Naive thymus-derived CD8-positive, alpha-beta T cell (primary cell): Measurements from ENCODE around the gene MAP4K2. TPM values are rescaled to one million over a fixed set of nuclear protein-coding genes. Genes with fewer than 3 reads are reported as not detected.
A peak's percentile ranks its signal among the peaks of the same experiment; 100 is the strongest.
"Not testable (repeated sequence)": the region's sequence is repeated elsewhere in the genome, so short reads cannot be mapped to it uniquely, and the experiment has no call there.

Experiments used
- ATAC-seq, 2 donors: fragments of 150-1000 bp; cut with Tn5 transposase in 1 of 2; sonication (Bioruptor Pico), chemical (Tn5 transposase) in 1 of 2; 1 replicate in 1 of 2; 2 replicates in 1 of 2; pipeline ENCODE4 v1.10.0; 2021; ENCODE audit warnings: mild to moderate bottlenecking in 2 of 2, moderate library complexity in 2 of 2
- POLR2A ChIA-PET: fragments of 350-600 bp; sonication (Branson Sonifier 250); formaldehyde crosslinking; loops from one replicate; lab custom pipeline; 2021; ENCODE audit warnings: antibody characterized with exemption; lab: Charles Lee
- DNase-seq, 10 donors: peaks; one replicate each; pipeline versions ENCODE4 v3.0.0 to v3.0.0-alpha.2; 2020 to 2022
- H3K27ac Mint-ChIP-seq, 10 donors: one replicate each; pipeline ENCODE4 v1.8.0; 2020 to 2022; ENCODE audit warnings: mild to moderate bottlenecking in 10 of 10, mixed read lengths in 10 of 10, moderate library complexity in 4 of 10, inconsistent platforms in 1 of 10
- H3K27me3 Mint-ChIP-seq, 5 donors: one replicate each; pipeline ENCODE4 v1.8.0; 2021 to 2022; ENCODE audit warnings: mixed read lengths in 5 of 5
- H3K36me3 Mint-ChIP-seq, 3 donors: one replicate each; pipeline ENCODE4 v1.8.0; 2020 to 2022; ENCODE audit warnings: mixed read lengths in 3 of 3, mild to moderate bottlenecking in 2 of 3, inconsistent platforms in 1 of 3
- H3K4me1 Mint-ChIP-seq, 4 donors: one replicate each; pipeline ENCODE4 v1.8.0; 2021 to 2022; ENCODE audit warnings: mixed read lengths in 4 of 4
- H3K4me3 Mint-ChIP-seq, 10 donors: one replicate each; pipeline ENCODE4 v1.8.0; 2020 to 2022; ENCODE audit warnings: mild to moderate bottlenecking in 10 of 10, mixed read lengths in 10 of 10, moderate library complexity in 6 of 10, inconsistent platforms in 1 of 10
- H3K9me3 Mint-ChIP-seq, 9 donors: one replicate each; pipeline ENCODE4 v1.8.0; 2020 to 2022; ENCODE audit warnings: mixed read lengths in 9 of 9, mild to moderate bottlenecking in 3 of 9, inconsistent platforms in 1 of 9, moderate library complexity in 1 of 9
- polyA plus RNA-seq, 3 donors: library from polyadenylated mRNA; unstranded; fragments of 300-500 nt; fragmentation: Illumina TruSeq; gene quantifications; one replicate each; pipeline ENCODE4 v1.2.3, GENCODE V29; 2021
- total RNA-seq, 8 experiments: library from RNA in 2 of 8; stranded (reverse) in 2 of 8; gene quantifications; one replicate each; pipeline ENCODE4 v1.2.3 and lab custom pipeline; 2021 to 2026

Gene MAP4K2
- total and polyA plus RNA-seq, 5 experiments from 2014 or later, result 26.6 to 135 (median 55.5) TPM

DNA sequence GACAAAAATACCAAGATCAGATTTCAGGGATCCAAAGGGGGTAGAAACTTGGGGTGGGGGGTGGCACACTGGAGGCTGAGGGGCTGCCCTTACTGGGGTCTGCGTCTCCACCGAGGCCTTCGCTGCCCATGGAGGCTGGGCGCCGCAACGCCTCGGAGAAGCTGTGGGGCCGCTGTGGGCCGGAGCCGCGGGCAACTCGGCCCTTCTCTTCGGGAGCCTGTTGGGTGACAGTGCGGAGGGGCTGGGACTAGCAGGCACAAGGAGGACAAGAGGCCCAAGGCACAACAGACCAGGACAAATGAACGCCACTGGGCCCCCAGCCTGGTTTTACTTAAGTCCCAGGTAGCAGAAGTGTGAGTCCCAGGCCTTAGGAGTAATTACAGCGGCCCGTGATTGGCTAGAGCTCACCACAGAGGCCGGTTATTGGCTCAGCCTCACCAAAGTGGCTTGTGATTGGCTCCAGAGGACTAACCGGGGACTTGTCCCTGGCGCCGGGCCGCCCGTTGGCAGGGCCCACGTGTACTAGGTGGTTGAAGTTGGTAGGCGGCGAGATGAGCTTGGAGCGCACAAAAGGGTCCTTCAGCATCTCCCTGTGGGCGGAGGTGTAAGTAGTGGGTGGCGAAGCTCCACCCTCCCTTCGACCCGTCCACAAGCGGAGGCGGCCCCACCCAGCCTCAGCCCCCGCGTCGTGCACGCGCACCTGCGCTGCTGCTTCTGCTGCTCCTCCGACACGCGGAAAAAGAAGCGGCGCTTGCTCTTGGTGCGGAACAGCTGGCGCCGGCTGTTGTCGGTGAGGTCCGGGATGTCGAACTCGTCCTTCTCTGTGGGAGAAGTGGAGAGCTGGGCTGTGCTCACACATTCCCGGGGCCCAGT is 23.8 kb upstream of the MAP4K2 start:
- DNase-seq (no peak), ATAC-seq (no peak)
- Mint-ChIP-seq H3K27me3 (no peaks in the 10 kb centered on the region), H3K36me3 (peaks cover 0 to 35% (median 7%) of the 10 kb centered on the region in 3 donors), H3K4me1 (peaks cover 0 to under 1% (median 0%) of the 10 kb centered on the region in 4 donors), H3K27ac (no peak overlapping the region), H3K4me3 (no peak overlapping the region), H3K9me3 (no peaks in the 10 kb centered on the region)
- POLR2A ChIA-PET, result interaction anchor here (1.8 kb wide), 1 partner anchor 16 kb away, joined by 9 read pairs; the partner anchor contains the start of gene MEN1

- no peak for ATAC-seq
These were observed 23.0 kb upstream of the MAP4K2 start for GRCh38 chr11:64826062-64826461.

DNA sequence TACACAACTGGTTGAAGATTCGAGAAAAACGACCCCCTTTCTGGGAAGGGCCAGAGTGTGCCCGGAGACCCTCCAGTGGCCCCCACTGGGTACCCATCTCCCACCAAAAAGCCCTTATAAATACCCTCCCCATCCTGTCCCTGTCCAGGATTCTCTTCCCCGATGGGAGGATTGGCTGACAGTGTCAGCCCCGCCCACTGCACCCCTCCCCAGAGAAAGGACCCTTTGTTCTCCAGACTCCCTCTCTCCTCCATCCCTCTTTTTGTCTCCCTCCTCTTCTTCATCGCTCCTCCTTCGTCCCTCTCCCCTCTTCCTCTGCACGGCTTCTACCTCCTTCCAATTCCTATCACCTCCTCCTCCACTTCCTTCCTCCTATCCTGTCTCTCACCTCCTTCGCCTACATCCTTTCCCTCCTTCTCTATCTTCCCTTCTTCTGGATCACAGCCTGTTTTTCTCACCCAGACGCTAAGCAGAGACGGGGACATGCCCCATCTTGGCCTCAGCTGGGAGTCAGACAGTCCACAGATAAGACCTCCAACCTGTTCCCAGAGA is 20.6 kb upstream of the MAP4K2 start:
- Mint-ChIP-seq H3K9me3 (no peaks in the 10 kb centered on the region), H3K27ac (peak overlapping the region in 1 of 10 donors; percentile 35), H3K4me3 (no peak overlapping the region), H3K36me3 (peaks cover 0 to 22% (median 7%) of the 10 kb centered on the region in 3 donors), H3K27me3 (no peaks in the 10 kb centered on the region), H3K4me1 (no peaks in the 10 kb centered on the region)
- POLR2A ChIA-PET, result interaction anchor here (0.7 kb wide), 2 partner anchors 33 to 43 kb away, joined by 3 to 4 read pairs; no protein-coding TSS in a partner anchor
- no peak for DNase-seq
- no peak for ATAC-seq

More at GRCh38 chr11:64826062-64826461, 23.0 kb upstream of the MAP4K2 start:
- H3K4me1 Mint-ChIP-seq, result no peaks in the 10 kb centered on the region
- POLR2A ChIA-PET, result interaction anchor here (1.8 kb wide), 1 partner anchor 15 kb away, joined by 9 read pairs; the partner anchor contains the start of gene MEN1
- DNase-seq, result no peak
- H3K9me3 Mint-ChIP-seq, result no peaks in the 10 kb centered on the region
- H3K4me3 Mint-ChIP-seq, result no peak overlapping the region
- no peaks in the 10 kb centered on the region for H3K27me3 Mint-ChIP-seq
- no peak overlapping the region for H3K27ac Mint-ChIP-seq
- H3K36me3 Mint-ChIP-seq, result peaks cover 0 to 29% (median 7%) of the 10 kb centered on the region in 3 donors

DNA sequence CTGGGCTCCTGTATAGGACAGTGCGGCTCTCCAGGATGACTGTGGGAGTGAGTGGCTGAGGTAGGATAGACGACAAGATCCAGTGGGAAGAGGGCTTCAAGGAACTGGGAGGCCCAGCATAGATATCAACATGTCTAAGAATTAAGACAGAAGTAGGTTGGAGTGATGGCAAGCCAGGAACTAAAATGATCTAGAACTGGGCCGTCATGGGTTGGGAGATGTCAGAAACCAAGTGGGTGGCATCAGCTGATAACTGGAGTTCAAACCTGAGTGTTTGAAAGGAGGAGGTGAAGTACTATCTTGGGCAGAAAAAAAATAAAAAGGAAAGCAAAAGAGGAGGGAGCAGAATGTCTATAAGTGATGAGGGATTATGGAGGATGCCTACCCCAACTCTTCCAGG is 14.5 kb upstream of the MAP4K2 start:
- POLR2A ChIA-PET, result interaction anchor here (0.9 kb wide), 1 partner anchor 61 kb away, joined by 3 read pairs; the partner anchor contains the start of gene EHD1
- H3K27ac Mint-ChIP-seq, result peak overlapping the region in 2 of 10 donors; percentile 14 to 72
- no peaks in the 10 kb centered on the region for H3K9me3 Mint-ChIP-seq
- no peaks in the 10 kb centered on the region for H3K27me3 Mint-ChIP-seq
- H3K4me1 Mint-ChIP-seq, result peaks cover 0 to 3% (median 0%) of the 10 kb centered on the region in 4 donors
- no peak for ATAC-seq
- no peak for DNase-seq
- no peak overlapping the region for H3K4me3 Mint-ChIP-seq
- H3K36me3 Mint-ChIP-seq, result no peaks in the 10 kb centered on the region

DNA sequence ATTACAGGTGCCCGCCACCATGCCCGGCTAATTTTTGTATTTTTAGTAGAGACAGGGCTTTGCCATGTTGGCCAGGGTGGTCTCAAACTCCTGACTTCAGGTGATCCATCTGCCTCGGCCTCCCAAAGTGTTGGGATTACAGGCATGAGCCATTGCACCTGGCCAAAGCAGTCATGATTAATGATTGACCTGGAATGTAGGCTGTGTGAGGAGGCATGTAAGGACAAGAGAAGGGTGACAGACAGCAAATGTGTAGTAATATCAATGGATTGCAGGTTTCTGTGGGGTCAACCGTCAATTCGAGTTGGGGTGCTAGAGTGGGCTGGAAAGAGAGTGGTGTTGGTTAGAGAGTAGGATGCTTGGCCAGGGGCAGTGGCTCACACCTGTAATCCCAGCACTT is 12.4 kb upstream of the MAP4K2 start:
- not testable (repeated sequence) for ATAC-seq, H3K27me3 Mint-ChIP-seq, H3K9me3 Mint-ChIP-seq, H3K36me3 Mint-ChIP-seq, DNase-seq, H3K4me3 Mint-ChIP-seq, H3K4me1 Mint-ChIP-seq
- POLR2A ChIA-PET, result interaction anchor here (1.4 kb wide), 1 partner anchor 37 kb away, joined by 3 read pairs; the partner anchor contains the start of gene SF1
- H3K27ac Mint-ChIP-seq, result peak overlapping the region in 1 of 10 donors; percentile 28

DNA sequence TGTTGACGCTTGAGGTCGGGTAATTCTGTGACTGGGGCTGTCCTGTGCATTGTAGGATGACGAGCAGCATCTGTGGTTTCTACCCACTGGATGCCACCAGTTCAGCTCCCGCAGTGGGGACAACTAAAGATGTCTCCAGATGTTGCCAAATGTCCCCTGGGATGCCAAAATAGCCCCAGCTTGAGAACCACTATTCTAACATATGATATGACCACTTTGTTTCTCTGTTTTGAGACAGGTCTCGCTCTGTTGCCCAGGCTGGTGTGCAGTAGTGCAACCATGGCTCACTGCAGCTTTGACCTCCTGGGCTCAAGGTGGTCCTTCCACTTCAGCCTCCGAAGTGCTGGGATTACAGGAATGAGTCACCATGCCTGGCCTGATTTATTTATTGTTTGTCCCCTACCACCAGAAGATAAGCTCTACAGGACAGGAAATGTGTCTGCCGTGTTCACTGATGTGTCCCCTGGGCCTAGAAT is 11.7 kb upstream of the MAP4K2 start:
- Mint-ChIP-seq H3K27me3 (no peaks in the 10 kb centered on the region), H3K4me3 (no peak overlapping the region), H3K4me1 (peaks cover 2 to 14% (median 10%) of the 10 kb centered on the region in 4 donors), H3K36me3 (no peaks in the 10 kb centered on the region), H3K27ac (peak overlapping the region in 1 of 10 donors; percentile 28), H3K9me3 (no peaks in the 10 kb centered on the region)
- DNase-seq, result no peak
- POLR2A ChIA-PET, result no interaction called here
- no peak for ATAC-seq

DNA sequence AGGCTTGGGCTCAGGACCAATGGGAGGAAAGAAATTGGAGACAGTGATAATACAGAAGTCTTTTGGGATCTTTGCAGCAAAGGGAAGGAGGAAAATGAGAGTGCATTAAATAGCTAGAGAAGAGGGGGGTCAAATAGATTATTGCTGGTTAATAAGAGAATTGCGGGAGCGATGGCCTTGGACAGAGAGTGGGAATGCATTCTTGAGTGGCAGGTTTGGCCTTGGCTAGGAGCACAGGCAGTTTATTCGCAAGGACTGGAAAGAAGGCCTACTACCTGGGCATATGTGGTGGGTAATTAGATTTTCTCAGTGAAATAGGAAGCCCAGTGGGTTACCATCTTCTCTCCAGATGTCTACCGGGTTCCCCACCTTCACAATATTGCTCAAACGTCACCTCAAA is 10.8 kb upstream of the MAP4K2 start:
- POLR2A ChIA-PET, result interaction anchor here (0.6 to 1.6 kb wide), 3 partner anchors 10 to 127 kb away, joined by 4 to 8 read pairs (median 5); partner anchors contain the start of gene MAP4K2
- H3K9me3 Mint-ChIP-seq, result no peaks in the 10 kb centered on the region
- H3K4me3 Mint-ChIP-seq, result peak overlapping the region in 1 of 10 donors; percentile 20
- no peak for ATAC-seq
- no peak for DNase-seq
- no peaks in the 10 kb centered on the region for H3K36me3 Mint-ChIP-seq
- no peaks in the 10 kb centered on the region for H3K27me3 Mint-ChIP-seq
- peaks cover 8 to 23% (median 16%) of the 10 kb centered on the region in 4 donors for H3K4me1 Mint-ChIP-seq
- H3K27ac Mint-ChIP-seq, result peak overlapping the region in 3 of 10 donors; percentile 12 to 25 (median 15)

DNA sequence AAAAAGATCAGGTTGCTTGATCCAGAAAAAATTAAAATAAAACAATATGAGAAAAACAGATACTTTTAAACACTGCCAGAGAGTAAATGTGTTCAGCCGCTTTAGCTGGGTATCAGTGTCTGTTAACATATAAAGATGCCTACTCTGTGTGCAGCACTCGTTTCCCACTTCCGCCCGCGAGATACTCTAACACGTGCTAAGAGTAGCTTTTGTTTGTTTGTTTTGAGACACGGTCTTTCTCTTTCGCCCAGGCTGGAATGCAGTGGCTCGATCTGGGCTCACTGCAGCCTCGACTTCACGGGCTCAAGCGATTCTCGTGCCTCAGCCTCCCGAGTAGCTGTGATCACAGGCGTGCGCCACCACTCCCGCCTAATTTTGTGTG is 7.9 kb upstream of the MAP4K2 start:
- DNase-seq, result peak in 5 of 10 donors; percentile 29 to 78 (median 61)
- POLR2A ChIA-PET, result interaction anchor here (0.6 to 5.5 kb wide), 20 partner anchors 8 to 803 kb away, joined by 3 to 54 read pairs (median 5); partner anchors contain the start of genes CDC42BPG, DNAJC4, FAU and MAP3K11
- H3K27ac Mint-ChIP-seq, result peak overlapping the region; percentile 90 to 98 (median 96)
- H3K4me3 Mint-ChIP-seq, result peak overlapping the region; percentile 91 to 99 (median 94)
- peaks cover 0 to 20% (median 7%) of the 10 kb centered on the region in 3 donors for H3K36me3 Mint-ChIP-seq
- H3K9me3 Mint-ChIP-seq, result no peaks in the 10 kb centered on the region
- no peaks in the 10 kb centered on the region for H3K27me3 Mint-ChIP-seq
- ATAC-seq, result peak; percentile 64 to 77
- peaks cover 19 to 35% (median 29%) of the 10 kb centered on the region in 4 donors for H3K4me1 Mint-ChIP-seq

- peak; percentile 59 to 88 (median 76) for DNase-seq
- peak within 1 kb of the TSS; percentile 90 to 98 (median 96) for H3K27ac Mint-ChIP-seq
- peak within 1 kb of the TSS; percentile 91 to 99 (median 94) for H3K4me3 Mint-ChIP-seq
- H3K36me3 Mint-ChIP-seq, result peaks cover 0 to 25% (median 11%) of the 10 kb centered on the region in 3 donors
- peak; percentile 90 to 92 for ATAC-seq
- no peaks in the 10 kb centered on the region for H3K9me3 Mint-ChIP-seq
- POLR2A ChIA-PET, result interaction anchor here (0.6 to 5.5 kb wide), 24 partner anchors 8 to 804 kb away, joined by 3 to 54 read pairs (median 5); partner anchors contain the start of genes CDC42BPG, DNAJC4, FAU and MAP3K11
- H3K4me1 Mint-ChIP-seq, result peaks cover 22 to 35% (median 29%) of the 10 kb centered on the region in 4 donors
- H3K27me3 Mint-ChIP-seq, result no peaks in the 10 kb centered on the region
These were observed 7.4 kb upstream of the MAP4K2 start, which contains the start of gene MEN1 for GRCh38 chr11:64810271-64810890. TSS of gene MEN1 (minus strand) at chr11:64810551. CDS start at chr11:64810109, 442 bp downstream.

- peak overlapping the region; percentile 91 to 99 (median 94) for H3K4me3 Mint-ChIP-seq
- peaks cover 0 to 25% (median 11%) of the 10 kb centered on the region in 3 donors for H3K36me3 Mint-ChIP-seq
- POLR2A ChIA-PET, result interaction anchor here (0.6 to 5.5 kb wide), 14 partner anchors 9 to 1039 kb away, joined by 3 to 54 read pairs (median 6); partner anchors contain the start of genes RASGRP2, SF1 and SYVN1
- H3K27me3 Mint-ChIP-seq, result no peaks in the 10 kb centered on the region
- no peaks in the 10 kb centered on the region for H3K9me3 Mint-ChIP-seq
- H3K4me1 Mint-ChIP-seq, result peaks cover 22 to 35% (median 28%) of the 10 kb centered on the region in 4 donors
- peak; percentile 2 to 46 for ATAC-seq
- peak in 1 of 10 donors; percentile 30 for DNase-seq
- peak overlapping the region; percentile 86 to 98 (median 95) for H3K27ac Mint-ChIP-seq
These were observed 6.8 kb upstream of the MAP4K2 start for GRCh38 chr11:64809781-64810241.

DNA sequence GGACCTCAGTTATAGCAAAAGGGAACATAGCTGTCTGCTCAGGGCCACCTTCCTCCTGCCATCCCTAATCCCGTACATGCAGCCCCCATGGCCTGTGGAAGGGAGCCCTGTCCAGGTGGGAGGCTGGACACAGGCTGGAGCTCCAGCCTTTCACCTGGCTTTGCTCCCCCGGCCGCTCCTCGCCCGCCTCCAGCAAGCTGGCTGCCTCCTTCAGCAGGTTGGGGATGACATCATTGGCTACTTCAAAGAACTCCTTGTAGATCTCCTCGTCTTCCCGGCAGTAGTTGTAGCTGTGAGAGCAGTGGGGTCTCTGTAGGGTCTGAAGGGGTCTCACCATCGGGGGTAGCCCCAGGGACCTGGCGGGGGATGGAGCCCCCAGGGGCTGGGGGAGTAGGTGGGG is 2.5 kb upstream of the MAP4K2 start:
- H3K27me3 Mint-ChIP-seq, result no peaks in the 10 kb centered on the region
- peak overlapping the region in 4 of 10 donors; percentile 24 to 79 (median 44) for H3K4me3 Mint-ChIP-seq
- ATAC-seq, result no peak
- H3K36me3 Mint-ChIP-seq, result peaks cover 0 to 26% (median 11%) of the 10 kb centered on the region in 3 donors
- H3K27ac Mint-ChIP-seq, result peak overlapping the region in 5 of 10 donors; percentile 36 to 71 (median 63)
- no peaks in the 10 kb centered on the region for H3K9me3 Mint-ChIP-seq
- H3K4me1 Mint-ChIP-seq, result peaks cover 27 to 58% (median 52%) of the 10 kb centered on the region in 4 donors
- POLR2A ChIA-PET, result interaction anchor here (1.6 to 7.3 kb wide), 2 partner anchors 14 to 26 kb away, joined by 6 to 73 read pairs; partner anchors contain the start of gene SF1
- no peak for DNase-seq
